GM19467 (cell line): Measurements from ENCODE around the gene MYO1E.
A peak's percentile ranks its signal among the peaks of the same experiment; 100 is the strongest.
"Not testable (repeated sequence)": the region's sequence is repeated elsewhere in the genome, so short reads cannot be mapped to it uniquely, and the experiment has no call there.

Experiments
- ATAC-seq: cut with Tn5 transposase; IDR thresholded peaks from one replicate; pipeline ENCODE4 v1.9.1; 2021; ENCODE audit warnings: mild to moderate bottlenecking, moderate library complexity; ENCODE audit not compliant: unreplicated experiment

The MYO1E gene

DNA sequence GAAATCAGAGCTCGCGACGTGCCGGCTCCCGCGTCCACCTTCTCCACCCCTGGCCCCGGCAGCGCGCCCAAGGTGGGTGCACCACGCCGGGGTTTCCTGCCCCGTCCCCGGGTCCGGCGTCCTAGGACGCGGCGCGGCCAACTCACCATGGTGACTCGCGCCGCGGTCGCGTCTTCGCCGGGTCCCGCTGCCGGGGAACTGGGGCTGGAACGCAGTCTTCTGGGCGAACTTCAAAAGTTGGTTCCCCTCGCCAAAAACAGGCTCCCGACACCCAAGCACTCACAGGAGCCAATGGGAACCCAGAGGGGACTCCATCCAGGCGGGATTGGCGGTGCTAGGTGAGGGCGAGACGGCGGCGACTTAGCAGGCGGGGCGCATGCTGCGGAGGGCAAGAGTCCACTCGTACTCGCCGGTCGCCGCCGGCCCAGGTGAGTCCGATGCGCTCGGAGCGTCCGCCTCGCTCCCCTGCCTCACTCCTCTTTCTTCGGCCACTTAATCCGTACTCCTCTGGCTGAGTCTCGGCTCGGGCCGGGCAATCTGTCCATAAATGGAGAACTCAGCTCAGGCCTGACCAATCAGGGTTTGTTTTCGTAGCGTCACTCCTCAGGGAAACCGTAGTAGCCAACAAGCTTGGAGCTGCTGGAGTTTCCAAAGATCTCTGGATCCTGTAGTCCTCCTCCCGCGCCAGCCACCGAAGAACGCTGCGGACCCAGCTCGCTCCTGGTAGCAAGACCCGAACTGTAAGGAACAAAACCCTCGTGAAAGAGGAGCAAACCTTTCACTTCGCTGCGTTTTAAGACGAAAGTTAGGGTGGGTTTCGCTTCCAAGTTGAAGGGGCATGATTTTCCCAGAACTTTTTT, at the start of gene MYO1E:
Gene MYO1E, minus strand, starts transcription at position 520 of the 860 bp plus-strand sequence. Its CDS starts 371 bp downstream, at position 149.
- no peak for ATAC-seq

DNA sequence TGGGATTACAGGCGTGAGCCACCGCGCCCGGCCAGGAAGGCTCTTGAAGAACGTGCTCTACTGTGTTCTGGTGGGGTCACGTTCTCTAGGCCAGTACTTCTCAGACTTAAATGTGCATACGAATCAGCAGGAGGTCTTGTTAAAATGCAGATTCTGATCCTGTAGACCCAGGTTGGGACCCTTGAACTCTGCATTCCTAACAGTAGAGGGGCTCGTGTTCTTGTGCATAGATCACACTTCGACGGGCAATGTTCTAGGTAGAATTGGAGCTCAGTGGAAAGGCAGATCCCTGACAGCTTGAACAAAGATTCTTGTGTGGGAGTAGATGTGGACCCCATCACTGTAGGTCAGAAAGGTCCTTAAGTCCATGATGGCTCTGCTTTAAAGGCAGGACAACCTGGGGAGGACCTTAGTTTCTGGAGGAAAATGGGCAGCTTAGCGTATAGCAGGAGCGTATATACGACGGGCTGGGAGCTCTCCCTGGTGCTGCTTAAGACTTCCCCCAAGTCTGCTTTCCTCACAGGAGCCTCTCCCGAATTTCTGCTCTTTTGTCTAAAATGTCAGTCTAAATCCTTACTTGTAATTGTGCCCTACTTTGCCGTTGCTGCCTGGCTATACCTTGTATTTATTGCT, 48.4 kb upstream of the MYO1E start:
- no peak for ATAC-seq

DNA sequence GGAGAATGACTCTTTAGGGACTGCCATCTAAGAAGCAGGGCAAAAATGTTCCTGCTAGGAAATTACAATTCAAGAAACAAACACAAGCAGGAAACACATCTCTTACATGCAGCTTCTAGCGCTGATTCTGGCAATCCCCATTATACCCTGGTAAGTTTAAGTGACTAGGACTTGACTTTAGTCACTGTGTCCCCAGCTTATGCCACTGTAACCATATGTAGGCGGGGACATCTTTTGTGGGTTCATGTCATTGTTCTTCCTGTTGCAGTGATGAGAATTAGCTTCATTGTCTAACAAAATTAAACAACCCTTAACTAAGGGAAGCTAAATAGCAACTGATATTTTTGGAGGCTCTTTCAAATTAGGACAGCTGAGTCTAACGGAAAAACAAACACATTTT, 47.4 kb upstream of the MYO1E start:
- no peak for ATAC-seq

DNA sequence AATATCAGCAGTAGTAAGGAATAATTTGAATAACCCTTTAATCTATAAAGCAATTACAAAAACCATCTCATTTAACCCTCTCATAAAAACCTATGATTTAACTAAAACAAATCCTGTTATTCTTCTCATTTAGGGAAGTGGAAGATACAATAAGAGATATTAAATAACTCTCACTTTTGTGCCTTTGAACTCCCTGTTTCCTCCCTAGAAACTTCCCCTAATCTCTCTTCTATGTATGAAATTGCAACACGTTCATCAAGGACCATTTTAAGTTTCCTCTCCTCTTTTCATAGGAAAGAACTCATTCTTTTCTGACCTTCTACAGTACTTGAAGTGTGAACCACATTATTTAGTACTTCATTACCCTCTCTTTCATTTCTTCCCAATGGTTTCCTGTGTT, 46.5 kb upstream of the MYO1E start:
- ATAC-seq, result no peak

DNA sequence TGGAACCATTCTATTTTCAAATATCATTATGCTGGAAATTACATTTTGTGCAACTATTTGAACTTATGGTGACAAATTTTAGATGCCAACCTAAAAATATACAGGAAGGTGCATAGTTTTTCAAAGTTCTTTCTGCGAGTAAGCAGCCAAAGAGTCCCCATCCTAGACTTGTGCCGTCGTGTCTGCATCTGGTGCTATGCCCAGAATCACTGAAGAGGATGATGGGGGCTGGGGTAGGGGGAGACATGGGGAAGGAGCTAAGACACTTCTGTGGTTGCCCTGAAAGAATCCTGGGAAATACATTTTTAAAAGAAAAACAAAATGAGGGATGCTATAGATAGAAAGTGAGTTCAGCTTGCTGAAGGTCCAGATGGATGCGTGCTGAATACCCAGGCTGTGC, 44.1 kb upstream of the MYO1E start:
- ATAC-seq, result no peak

DNA sequence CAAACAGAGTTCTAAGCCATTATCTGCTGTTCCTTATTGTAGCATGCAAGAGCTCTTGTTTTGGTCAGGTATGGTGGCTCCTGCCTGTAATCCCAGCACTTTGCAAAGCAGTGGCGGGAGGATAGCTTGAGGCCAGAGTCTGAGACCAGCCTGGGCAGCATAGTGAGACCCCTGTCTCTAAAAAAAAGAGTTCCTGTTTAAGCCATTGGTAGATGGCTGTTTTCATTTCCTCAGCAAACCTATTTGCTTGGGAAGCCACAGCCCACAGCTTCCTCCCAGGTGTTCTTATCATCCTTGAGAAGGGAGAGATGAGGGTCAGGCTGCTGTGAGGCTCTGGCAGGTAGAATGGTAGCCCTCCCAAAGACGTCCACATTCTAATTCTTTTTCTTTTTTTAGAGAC, 40.9 kb upstream of the MYO1E start:
- no peak for ATAC-seq

DNA sequence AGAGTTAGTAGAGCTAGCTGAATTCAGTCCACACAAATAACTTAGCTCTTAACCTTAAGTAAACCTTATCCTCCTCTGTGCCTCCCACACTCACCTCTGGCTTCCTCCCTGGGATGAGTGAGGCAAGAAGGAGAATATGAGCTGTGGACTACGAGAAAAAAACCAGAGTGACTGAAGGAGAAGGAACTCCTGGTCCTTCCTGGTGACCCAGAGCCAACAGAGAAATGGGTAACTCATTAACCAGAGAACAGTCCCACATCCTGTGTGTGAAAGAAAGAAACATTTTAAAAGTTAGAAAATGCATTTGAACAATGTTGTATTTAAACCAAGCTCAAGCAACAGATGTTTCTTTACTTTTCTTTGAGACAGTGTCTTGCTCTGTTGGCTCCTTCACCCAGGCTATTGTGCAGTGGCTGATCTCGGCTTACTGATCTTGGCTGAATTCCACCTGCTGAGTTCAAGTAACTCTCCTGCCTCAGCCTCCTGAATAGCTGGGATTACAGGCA, 37.8 kb upstream of the MYO1E start:
- no peak for ATAC-seq

DNA sequence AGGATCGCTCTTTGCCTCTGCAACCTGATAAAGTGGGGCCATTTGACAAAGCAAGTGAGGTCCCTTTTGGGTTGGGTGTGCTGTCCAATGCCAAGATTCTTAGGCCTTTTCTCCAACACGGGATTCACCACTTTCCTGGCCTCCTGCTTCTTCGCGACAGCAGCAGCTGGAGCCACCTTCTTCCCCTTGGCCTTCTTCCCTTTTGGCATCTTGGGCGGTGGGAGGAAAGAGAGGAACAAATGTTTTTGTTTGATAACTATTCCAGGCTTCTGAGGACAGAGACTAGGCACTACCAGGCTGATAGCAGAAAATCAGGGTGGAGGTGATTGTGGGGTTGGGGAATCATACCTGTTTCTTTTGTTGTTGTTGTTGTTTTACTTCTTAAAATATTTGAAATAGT, 35.3 kb upstream of the MYO1E start:
- no peak for ATAC-seq

DNA sequence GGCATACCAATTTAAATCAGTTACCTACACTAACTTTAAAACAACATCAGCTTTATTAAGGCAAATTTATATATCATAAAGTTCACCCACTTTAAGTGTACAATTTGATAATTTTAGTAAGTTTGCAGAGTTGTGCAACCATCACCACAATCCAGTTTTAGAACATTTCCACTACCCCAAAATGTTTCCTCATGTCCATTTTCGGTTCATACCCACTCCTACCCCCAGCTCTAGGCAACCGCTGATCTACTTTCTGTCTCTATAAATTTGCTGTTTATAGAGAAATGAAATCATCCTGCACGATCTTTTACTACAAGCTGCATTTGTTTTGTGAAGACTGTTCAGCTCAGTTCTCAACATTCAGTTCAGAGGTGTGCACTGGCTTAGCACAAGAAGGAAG, 33.8 kb upstream of the MYO1E start:
- no peak for ATAC-seq

DNA sequence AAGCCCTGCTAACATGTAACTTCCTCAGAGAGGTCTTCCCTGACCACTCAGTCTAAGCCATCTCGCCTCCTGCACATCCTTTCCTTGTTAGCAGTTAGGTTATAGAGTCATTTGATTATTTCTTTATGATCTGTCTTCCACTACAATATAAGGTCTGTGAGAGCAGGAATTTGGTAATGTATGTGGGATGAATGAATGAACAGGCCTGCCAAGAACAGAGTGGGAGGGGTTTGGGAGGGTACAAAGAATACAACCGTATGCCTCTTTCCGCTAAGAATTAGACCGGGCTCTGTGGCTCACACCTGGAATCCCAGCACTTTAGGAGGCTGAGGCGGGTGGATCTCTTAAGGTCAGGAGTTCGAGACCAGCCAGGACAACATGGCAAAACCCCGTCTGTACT, 32.4 kb upstream of the MYO1E start:
- no peak for ATAC-seq

DNA sequence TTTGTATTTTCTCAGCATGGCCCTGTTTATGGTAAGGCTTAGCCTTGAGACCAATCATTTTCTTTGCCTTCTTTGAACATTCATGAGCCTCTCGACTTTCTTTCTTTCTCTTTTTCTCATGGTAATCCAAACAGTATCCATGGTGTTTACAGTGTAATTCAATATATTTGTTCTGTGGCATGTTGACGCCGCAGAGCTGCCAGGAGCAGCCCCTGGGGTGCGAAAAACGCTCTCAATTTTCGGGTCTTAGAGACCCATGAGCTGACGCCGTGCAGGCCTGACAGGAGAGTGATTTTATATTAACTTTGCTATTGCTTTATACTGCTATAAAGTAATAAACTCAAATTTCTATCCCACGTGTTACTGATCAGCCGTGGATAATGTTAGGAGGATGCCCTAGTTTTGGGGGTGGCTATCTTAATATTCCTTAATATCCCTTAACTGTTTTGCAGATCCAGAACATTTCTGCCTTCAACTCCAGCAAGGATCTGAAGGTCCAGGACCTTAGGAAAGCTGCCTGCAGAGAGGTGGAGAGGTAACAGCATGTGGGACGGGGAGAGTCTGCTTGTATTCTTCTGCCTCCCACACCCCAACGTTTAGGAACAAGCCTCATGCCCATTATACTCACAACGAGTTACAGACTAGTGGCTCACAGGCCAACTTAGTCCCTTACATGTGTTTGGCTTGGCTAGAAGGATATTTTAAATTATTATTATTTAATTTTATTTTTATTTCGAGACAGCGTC, 29.3 kb upstream of the MYO1E start:
- ATAC-seq, result no peak

DNA sequence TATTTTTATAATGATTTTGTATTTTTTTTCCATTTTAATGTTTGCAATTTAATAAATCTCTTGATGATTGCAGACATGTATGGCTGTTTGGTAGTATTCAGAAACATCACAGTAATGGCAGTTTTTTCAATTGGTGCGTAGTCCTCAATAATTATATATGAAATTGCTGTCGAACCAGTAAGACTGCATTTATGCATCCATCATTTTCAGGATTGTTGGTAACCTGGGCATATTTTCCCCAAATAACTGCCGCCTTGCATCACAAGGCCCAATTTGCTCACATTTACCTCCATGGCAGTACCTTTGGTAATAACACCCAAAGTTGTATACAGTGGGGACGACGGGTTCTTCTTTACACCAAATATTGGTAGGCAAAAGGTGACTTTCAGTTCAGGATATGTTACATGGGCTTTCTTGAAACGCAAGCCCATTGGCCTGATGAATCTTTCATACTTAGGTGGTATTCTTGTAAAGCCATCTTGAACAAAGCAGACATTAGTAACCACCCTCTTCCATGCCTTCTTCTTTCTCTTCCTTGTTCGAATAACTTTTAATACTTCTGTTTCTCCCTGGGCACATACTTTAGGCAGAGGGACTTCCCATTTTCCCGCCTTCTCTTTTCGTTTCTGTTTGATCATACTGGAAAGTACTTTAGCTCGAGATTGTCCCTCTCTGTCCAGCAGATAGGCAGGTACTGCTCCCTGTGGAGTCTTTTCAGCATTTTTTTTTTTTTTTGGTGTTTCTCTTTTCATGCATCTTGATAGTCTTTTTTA, 28.6 kb upstream of the MYO1E start:
- not testable (repeated sequence) for ATAC-seq

DNA sequence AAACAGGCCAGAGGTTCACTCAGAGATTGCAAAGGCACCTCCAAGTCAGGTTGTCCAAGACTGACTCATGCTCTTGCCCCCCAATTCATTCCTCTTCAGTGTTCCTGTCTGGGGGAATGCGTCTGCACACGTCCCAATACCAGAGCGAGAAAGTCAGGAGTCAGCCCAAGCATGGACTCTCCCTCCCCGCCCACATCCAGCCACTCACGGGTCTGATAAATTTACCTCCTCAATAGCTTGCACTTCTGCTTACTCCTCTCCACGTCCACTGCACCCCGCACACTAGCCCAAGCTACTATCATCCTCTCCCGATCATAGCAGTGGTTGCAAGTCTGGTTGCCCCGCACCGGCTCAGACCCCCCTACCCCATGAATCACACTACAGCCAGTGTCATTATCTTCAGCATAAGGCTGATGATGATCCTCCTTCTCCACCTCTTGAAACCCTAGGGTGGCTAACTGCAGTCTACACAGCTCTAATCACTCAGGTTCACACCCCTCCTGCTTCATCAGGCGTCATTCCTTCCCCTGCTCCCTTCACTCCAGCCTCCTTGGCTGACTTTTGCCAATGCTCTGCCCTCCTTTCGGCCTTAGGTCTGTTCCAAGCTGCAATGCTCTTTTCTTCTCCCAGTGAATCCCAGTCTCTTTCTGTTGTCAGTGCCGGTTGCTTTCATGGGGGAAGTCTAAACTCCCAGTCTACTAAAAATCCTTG, 27.6 kb upstream of the MYO1E start:
- ATAC-seq, result peak; percentile 5

DNA sequence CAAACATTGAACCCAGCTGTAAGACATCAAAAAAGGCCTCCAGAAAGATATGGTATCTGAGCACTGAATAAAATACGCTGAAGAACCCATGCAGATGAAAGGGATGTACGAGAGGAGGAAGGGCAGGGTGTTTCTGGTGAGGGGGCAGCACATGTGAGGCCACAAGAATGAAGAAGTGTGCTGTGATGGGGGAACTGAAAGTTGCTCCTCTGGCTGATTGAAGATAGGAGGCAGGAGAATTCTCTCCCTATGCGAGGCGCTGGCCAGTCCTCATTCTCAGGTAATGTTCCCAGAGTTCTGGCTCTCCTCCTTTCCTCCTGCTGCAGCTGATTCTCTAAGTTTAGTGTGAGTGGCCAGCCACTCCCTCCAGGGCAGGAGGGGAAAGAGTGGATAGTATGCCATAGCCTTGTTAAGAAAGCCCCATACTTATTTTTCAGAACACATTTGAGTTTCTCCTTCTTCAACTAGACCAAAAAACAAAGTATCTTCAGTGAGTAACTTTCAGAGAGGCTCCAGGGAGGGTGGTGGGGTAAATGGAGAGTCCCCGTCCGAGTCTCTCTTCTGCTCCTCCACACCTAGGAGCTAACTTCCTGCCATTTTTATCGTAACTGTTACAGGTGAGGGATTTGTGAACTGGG, 26.9 kb upstream of the MYO1E start:
- peak; percentile 66 for ATAC-seq

DNA sequence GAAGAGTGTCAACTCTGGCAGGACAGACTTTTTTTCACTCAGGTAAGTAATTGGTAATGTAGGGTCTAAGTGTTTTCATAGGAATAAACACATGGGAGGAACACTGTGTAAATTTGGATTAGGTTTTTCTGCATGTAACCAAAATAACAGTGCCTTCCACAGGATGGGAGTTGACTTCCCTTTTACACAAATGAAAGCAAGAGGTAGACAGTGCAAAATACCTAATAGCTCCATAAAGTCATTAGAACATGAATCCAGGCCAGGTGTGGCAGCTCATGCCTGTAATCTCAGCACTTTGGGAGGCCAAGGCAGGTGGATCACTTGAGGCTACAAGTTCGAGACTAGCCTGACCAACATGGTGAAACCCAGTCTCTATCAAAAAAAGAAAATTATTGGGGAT, 25.5 kb upstream of the MYO1E start:
- ATAC-seq, result no peak

DNA sequence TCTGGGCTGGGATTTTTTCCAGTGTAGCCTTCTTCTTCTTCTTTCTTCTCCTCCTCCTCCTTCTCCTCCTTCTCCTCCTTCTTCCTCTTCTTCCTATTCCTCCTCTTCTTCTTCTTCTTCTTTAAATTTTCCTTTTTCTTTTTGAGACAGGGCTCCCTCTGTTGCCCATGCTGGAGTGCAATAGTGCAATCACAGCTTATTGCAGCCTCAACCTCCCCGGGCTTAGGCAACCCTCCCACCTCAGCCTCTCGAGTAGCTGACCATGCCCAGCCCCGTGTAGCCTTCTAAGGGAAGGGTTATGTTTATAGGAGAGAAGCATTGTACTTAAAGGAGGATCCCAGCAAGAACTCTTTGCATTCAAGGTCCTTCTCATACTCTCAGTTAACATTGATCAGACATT, 24.0 kb upstream of the MYO1E start:
- no peak for ATAC-seq

DNA sequence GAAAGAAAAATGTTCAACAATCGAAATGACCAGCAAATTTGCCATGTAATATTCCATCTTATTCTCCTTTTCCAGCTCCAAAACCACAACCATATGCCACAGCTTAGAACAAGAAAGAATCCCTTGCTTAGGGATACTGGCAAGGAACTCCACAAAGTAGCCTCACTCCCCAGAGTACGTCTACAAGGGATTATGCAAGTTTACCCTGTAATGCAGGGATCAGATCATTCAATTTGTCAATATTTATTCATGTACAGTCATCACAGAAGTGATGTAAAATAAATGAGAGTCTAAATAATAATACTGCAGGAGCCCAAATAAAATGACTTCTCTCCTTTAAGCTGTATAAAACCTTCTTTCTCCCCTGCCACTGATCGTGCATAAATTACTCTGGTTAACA, 23.5 kb upstream of the MYO1E start:
- no peak for ATAC-seq

DNA sequence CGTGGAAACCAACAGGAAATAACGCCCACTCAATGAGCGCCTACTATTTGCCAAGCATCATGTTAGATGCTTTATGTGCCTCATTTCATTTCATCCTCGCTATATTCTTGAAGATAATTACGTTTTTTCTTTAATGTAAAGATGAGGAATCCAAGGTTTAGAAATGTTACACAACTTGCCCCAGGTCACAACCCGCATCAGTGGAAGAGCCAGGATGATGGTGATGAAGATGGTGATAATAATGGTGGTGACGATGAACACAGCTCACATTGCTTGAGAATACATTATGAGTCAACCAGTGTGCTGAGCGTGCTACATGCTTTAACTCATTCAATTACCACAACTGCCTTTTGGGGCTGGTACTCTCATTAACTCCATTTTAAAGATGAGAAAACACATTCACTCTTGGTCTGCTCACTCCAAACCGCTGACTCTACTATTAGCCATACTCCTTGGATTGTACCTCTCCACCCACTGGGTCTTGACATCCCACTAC, 21.5 kb upstream of the MYO1E start:
- ATAC-seq, result no peak

DNA sequence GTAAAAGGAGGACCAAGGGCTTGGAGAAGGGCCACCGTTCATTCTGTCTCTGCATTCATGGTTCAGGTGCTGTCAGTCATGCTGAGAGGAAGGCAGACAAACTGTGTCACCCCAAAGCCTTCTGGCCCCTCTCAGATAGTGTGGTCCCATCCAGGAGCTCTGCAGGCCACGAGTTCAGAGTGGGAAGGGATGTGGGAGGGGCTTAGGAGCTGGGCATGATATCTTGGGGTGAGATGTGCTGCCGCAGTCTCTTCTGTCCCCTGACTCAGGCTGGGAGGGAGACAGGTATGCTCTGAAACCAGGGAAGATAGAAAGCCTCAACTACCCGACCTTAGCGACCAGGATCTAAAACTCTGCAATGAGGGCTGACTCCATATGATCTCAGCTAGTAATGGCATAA, 19.6 kb upstream of the MYO1E start:
- ATAC-seq, result no peak

DNA sequence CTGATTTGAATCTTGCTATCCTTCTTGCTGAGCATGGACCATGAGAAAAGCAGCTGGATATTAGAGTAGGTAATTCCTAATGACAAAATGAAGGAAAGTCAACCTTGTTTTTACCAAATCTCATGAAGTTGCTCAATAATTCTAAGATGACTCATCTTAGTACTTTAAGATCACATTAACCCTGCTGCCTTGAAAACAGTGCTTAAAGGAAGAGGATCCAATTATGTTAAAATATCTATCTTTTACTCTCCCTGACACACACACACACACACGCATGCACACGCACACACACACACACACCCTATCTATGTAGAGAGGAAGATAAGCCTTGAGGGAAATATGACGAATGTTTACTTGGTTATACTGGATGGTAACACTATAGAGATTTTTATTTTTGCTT, 16.0 kb upstream of the MYO1E start:
- ATAC-seq, result no peak
